IPS-NIHi11 (cell line): ENCODE measurements around the gene FMNL2.

ENCODE experiments used
- DNase-seq: peaks from one replicate; pipeline ENCODE4 v3.0.0; 2012; ENCODE audit warnings: mixed read lengths, low spot score

Gene FMNL2

DNA sequence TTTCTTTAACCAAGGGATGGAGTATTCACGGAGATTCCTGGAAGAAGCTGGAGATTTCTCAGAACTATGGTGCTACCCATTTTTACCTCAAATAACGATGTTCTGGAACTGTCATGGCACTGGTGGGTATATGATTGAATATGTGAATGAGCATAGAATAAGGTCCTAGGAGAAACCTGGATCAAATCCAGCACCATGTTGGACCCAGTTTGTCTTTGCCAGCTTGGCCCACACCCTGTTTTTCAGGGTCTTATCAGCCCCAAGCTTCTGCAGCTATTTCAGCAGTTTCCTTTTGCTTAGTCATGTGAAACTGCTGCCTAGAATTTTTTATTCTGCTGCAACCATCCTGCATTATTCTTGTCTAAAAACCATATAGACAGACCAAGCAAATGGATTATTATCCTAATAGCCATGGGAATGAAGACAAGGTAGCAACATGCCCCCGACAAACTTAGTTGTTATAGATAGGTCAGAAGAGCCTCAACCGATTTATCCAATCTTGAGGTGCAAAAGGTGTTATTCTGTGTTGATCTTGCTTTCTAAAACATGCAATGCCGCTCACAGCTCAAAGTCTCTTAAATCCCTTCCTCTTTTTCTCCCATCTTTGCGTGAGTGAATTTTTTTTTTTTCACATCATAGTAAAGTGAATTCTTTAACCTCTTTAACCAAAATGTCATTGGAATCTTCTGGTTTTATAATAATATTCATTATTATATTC lies 248.7 kb downstream of the FMNL2 start:
- no peak for DNase-seq

DNA sequence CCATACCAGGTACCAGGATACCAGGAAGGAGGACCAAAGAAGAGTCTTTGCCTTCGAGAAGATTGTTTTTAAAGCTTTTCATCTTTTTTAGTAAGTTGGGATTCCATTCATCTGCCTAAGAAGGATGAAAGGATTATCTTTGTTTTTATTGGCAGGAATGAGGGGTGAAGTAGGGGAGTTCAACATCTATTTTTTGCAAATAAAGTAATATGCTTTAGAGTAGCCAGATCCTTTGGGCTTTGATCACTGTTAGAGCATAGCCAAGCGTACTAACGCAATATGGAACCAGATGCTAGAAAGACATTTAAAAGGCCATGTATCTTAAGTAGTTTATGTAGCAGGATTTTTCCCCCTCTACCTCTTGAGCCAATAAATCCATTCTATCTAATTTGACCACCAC lies 249.3 kb downstream of the FMNL2 start:
- DNase-seq = no peak

DNA sequence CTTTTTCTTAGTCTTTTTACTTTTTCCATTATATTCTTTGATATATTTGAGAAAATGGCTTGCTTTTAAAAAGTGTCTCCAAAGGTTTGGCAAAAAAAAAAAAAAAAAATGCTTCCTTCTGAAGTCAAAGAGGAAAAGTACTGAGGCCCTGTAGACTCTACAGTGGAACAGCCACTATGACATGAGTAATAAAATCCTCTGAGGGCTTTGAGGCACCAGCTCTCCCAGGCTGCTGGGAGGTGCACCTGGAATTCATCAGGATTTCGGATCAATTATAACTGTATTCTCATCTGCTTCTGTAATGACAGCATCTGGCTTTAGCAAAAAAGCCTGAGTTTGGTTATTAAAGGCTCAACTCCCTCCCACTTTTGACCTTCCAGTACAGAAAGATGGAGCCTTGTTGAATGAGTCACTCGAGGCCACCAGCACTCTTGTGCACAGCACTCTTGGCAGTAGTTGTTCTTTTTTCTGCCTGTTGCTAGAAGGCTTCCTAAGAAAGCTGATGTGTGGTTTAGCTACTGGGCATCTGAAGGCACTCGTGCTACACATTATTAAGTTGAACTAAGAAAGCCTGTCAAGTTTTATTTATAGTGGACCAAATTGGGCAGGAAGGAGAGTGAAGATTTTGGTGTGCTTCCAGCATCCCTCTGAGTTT lies 251.0 kb downstream of the FMNL2 start:
- no peak for DNase-seq

DNA sequence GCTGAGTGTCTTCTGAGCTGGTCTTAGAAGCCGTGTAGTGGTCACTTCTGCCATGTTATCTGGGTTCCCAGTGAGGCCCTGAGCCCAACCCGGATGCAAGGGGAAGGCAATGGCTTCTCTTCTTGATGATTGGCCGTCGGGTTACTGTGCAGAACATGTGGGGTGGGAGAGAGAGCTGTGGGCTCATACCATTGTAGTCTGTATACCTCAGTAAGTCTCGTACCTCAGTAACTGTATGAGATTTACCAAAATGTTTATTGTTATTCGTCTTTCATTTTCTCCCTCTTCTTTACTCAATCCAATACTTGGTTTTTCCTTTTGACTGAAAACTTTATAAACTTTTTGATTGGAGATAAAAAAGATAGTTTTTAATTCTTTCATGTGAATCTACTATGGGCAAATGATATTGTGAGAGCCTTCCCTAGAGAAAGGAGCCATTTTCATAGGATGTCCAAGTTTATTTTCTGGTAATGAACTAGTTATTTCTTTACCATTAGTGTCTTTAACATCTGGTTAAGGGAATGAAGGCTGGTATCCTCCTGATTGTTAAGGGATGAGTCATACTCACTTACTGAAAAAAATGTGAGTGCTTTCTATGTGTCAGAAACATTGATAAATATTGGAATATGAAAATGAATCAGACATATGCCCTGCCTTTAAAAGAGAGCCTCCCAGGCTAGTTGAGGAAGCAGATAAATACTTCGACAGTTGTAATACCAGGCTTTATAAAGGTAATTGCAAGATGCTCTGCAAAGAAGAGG lies 252.4 kb downstream of the FMNL2 start:
- DNase-seq = no peak

DNA sequence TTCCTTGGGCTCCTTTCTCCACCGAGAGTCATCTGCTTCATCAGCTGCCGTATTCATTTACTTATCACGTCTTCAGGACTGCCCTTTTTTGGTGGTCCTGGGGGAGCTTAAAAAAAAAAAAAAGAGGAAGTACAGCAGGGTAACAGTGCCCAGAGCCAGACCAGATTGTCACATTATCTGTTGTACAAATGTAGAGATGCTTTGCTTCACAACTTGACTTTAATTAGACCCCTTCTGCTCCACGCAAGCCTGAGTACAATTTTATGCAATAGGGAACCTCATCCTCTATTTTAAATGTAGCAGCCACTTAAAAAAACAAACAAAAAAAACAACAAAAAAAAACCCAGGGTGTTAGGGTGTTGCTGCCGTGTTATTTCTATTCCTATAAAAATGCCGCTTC lies 254.0 kb downstream of the FMNL2 start:
- DNase-seq = no peak

DNA sequence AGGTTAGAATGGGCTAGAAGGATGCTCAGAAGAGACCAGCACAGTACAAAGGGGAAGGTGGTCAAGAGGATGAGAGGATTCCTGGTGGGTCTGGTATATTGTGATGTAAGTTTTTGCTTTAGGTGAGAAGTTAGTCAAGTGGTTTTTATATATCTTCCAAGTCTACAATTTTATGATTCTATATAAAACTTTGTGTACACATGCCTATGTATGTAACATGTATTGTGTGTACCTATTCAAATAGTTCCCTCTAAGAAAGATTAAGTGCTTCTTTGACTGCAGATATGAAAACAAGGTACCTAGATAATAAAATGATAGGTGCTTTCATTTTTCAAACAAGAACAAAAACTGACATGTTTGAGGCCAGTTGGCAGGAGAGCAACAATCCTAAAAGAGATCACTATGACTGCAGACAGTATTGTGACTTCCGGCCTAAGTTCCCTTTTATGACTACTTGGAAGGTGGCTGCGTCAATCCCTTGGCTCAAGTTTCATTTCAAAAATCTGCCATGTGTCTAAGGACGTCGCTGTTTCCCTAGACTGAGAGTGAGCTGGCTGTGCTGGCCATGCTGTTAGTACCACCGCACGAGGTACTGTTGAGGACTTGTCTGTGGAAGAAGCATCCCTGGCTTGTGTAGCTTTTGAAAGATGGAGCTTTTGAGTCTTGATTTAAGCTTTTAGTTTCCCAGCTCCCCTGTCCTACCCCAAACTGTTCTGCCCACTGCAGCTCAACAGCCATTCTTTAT lies 259.2 kb downstream of the FMNL2 start:
- no peak for DNase-seq

DNA sequence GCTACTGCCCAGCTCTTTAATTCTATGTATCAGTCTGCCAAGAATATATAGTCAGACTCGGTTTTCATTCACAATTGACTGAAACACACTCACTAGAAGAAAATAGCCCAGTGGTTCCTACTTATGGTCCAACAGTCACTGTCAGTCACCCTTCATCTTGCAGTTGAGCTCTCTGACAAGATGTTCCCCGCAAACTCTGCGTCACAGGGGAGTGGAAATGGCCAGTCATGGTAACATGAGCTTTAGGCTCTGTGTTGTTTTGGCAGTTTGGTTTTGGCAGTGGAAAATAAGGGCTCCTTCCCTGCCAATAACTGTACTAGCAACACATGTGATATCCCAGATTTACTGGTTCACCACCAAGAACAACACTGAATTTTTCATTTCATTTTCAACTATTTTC lies 259.8 kb downstream of the FMNL2 start:
- DNase-seq = no peak

DNA sequence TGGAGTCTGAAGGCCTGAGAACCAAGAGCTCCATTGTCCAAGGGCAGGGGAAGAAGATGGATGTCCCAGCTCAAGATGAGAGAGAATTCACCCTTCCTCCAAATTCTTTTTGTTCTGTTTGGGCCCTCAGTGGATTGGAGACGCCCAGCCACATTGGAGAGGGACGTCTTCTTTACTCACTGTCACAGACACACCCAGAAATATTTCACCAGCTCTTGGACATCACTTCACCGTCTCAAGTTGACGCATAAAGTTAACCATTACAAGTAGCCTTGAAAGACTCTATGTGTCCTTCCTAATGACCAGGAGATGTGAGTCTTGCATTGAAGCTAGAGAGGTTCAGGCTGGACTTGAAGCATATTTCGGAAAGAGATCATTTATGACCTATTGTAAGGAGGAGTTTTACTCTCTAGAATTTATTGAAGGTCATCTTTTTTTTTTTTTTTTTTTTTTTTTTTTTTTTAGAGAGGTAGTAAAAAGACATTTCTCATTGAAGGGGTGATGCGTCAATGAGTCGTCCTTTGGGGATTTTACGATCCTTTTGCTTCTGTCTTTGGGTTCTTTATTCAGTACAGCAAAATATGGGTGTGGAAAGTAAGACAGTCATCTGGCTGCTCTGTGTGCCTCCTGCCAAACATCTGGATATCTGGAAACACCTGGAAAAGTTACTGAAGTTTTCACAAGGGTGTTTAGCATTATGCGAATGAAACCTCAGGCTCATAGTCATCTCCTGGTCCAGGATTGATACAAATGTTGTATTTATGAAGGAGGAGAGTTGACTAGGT lies 264.2 kb downstream of the FMNL2 start:
- DNase-seq = no peak

DNA sequence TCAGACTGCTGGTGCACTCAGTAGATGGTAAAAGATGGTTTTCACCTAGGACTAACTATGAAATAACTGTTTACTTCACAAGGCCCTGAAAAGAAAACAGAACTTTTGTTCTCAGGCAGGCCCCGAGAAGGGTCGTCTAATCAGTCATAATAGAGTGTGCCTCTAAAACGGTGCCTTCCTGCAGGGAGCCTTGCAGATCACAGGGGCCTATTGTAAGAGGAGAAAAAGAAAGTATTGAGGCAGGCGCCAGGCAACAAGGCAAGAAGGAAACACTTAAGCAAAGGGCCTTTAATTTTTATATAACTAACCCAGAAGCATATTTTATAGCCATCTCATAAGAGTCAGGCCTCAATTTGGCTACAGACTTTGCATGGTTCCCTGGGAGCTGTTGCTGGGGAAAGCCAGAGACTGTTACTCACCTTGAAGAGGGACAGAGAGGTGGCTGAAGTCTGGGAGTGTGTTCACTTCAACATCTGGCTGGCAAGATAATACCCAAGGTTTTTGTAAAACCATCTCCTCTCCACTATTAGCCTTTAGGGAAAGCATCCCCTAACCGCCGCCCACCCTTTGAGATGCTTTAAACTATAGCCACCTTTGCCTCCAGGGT lies 265.2 kb downstream of the FMNL2 start:
- DNase-seq = peak; percentile 14

DNA sequence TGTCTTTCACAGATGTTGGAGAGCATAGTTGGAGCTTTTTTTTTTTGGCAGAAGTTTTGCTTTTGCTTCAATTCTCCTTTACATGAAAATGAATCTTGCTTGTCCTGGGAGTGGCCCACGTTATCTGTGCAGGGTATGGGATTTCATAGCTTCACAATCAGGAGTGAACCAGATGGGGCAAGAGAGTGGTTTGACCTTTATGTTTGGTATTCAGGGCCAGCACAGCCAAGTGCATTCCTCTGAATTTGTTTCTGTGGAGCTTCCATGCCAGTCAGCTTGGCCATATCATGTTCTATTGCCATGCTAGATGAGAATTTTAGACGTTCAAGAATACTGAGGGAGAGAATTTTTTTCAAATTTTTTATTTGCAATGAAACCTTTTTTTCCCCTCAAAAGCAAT lies 265.7 kb downstream of the FMNL2 start:
- no peak for DNase-seq

DNA sequence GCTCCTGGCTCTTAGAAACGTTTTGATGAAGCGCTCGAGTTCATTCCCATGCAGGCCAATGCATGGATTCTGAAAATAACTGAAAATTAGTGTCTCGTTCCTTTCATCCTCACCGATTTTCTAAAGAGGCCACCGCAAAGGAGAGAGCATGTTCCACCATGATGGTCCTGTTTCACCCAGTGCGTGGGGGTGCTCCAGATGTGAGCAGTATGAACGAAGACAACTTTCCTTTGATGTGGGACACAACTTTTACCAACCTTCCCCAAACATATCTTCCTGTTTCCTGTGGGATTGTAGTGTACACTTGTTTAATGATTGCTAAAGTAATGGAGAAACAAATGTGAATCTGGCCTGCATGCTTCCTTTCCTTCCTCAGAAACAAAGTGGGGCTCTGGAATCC lies 267.8 kb downstream of the FMNL2 start:
- DNase-seq = no peak

DNA sequence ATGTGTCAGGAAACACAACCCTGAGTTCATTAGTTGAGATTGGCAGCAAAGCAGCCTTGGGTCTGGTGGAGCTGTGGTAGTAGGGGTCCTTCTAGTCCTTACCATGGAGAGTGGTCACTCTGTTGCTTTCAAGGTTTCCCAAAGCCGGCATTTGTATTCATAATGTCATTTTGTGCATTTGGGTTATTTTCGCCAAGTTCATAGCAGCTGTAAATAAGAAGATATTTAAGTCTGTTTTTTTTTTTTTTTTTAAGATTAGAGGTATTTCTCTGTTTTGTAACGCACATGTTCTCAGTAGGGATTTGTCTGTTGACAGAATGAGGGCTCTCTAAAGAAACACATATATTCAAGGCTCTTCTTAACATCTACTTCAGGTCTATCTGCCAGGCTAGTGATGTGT lies 268.2 kb downstream of the FMNL2 start:
- DNase-seq = peak; percentile 8

DNA sequence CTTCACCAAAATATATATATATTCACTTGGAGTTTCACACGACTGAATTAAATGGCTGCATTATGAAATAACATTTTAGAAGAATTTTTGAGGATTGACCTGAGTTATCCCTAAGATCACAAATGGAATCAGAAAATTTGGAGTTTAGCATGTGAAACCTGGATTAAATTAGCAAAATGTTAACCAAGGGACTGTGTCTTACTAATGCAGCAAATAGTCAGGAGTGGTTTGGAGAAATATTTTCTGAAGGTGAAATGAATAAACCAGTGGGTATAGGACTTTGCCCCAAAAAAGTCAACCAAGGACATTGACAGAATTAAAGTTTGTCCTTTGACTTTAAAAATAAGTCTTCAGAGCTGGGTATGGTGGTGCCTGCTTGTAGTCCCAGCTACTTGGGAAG lies 271.1 kb downstream of the FMNL2 start:
- no peak for DNase-seq

DNA sequence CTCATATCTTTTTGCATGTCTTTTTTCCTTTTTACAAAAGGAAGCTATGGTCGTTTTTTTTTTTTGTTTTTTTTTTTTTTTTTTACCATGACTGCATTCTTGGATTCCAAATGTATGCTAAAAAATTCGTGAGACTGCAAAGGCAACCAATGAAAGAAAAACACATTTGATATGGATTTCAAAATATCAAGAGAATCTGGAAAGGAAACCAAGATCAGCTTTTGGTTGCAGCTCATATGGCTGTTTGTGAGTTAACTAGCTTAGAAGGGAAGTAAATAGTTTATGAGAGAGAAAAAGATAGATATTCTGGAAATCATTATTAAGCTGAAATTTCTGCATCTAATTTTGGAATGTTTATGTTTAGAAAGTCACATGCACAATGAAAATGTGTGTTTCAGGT lies 272.0 kb downstream of the FMNL2 start:
- DNase-seq = no peak

DNA sequence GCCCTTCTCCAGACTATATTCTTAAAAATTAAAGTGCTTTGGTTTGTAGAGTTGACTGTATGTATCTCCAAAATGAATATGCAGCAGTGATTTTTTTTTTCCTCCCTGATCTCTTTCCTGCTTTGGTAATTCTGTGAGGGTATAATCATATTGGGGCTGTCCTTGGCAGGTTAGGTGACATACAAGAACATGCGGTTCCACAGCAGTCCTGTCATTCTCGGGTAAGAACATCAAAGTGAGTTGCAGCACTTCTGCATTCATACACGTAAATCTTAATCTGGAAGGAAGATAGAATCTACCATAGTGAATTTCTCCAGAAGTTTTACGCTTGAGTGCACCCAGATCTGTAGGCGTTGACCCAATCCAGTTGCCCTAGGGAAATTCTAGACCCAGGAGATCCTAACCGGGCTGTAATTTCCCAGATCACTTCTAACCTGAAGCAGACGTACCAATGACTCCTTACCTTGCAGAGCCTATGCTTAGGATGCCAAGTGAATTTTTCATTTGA lies 272.9 kb downstream of the FMNL2 start:
- no peak for DNase-seq

DNA sequence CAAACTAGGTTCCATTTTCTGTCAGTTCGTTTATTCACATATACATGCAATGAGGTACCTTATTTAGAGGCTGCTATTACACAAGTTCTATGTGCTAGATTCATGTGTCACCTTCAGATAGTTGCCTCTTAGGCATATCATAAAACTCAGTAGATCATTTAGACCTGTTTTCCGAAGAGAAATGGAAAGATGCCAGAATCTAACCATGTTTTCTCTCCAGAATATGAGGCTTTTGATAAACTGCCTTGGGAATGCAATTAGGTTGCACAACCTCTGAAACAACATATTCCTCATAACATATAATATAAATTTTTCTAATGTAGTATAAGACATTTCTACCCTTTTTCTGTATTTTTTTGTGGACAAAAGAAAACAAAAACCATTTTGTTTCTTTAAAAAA lies 274.2 kb downstream of the FMNL2 start:
- DNase-seq = no peak

DNA sequence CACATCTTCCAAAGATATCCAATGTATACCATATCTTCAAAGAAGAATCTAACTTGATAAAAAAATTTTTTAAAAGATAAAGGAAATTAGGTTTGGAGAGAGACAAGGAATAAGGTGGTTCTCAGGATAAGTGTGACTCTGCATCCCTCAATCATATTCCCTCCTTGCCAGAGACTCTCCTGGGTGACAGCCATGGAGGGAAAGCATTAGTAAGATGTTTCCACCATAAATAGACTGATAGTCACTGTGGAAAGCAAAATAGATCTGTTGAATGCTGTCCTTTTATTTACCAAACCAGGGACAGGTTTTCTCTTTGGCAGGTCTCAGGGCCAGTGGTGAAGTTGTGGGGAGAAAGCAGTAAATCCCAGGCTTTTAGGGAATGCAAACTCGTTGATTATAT lies 274.7 kb downstream of the FMNL2 start:
- DNase-seq = no peak

DNA sequence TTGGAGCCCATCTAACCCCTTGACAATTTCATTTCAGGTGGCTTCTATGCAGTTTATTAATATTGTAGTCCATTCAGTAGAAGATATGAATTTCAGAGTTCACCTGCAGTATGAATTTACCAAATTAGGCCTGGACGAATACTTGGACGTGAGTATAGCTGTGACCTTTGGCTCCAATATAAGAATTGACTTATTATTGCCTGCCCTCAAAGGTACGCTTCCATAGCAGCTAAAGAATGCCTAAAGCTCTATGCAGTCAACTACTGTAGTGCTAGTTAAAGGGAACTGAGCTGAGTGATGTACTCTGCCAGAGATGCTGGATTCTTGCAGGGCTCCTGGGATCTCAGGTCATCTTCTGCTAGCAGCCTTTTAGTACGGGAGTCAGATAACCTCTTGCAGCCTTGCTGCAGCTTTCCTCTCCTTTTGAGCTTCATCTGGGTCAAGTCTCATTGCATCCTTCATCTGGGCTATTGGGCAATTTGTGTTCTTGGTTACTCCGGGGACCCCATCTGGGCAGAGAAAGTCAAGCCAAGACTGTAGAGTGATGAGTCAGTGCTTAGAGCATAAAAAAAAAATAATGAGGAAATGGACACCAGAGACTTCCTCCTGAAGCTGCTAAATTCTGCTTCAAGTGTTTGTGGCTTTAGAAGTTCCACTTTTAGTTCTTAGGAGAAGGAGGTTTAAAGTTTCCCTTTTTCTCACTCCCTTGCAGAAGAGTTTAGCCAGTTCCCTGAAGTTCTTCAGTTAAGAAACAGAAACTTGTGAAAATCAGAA lies 276.7 kb downstream of the FMNL2 start:
- no peak for DNase-seq

DNA sequence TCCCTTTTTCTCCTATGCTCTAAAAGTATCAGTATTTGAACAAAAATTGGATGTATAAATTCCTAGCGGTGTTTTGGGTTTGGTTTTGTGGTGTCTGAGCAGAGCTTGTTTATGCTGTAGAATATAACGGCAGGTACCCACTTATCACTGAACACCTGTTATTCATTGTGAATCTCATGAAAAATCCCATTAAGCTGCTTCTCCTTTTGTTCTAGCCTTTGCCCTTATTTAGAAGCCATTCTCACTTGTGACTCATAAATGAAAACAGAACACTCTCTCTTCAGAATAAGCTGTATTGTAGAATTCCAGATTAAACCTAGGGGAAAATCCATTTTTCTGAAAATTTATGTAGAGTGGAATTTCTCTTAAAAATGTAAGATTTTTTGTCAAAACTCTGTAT lies 278.3 kb downstream of the FMNL2 start:
- DNase-seq = no peak

DNA sequence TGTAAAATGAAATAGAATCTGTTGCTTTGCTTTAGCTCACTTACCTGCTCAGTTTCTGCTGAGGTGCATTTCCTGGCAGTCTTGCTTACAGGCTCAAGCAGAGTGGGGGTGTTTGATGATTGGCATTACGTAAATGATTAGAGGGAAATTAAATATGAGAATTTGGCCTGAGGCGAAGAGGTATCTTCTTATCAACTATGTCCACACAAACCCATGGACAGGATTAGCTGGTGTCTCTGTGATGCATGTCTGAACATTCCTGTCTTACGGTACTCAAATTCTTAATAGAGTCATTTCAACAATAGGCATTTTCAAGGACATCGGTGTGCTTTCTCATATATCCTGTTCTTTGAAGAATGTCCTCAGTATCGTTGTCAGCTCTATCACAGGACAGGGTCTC lies 280.2 kb downstream of the FMNL2 start:
- DNase-seq = no peak
